ENCODE results near the gene DUSP3. TPM values are rescaled to one million over a fixed set of nuclear protein-coding genes. Genes with fewer than 3 reads are reported as not detected.
A peak's percentile ranks its signal among the peaks of the same experiment; 100 is the strongest.

Gene DUSP3
- total and polyA plus RNA-seq, 2 of the 13 experiments (the other 11 are each of a cell fraction or from before 2014, with no cell fraction given): 60.0 to 71.5 TPM

GRCh38 chr17:43755389-43755875, 23.3 kb downstream of the DUSP3 start (continued):
- TF ChIP-seq, protein P1, sequence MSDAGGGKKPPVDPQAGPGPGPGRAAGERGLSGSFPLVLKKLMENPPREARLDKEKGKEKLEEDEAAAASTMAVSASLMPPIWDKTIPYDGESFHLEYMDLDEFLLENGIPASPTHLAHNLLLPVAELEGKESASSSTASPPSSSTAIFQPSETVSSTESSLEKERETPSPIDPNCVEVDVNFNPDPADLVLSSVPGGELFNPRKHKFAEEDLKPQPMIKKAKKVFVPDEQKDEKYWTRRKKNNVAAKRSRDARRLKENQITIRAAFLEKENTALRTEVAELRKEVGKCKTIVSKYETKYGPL (CRISPR knock-in tag; IDR thresholded peaks at IDR 0.05): no peak
- TF ChIP-seq ZNF329 (CRISPR knock-in tag; IDR thresholded peaks at IDR 0.05; ENCODE audit: low read depth) (no peak; the same call in 1 of the 2 replicates), CREBL2 (CRISPR knock-in tag; IDR thresholded peaks at IDR 0.05; ENCODE audit: borderline replicate concordance) (no peak), MTF2 (CRISPR knock-in tag; IDR thresholded peaks at IDR 0.05; ENCODE audit: borderline replicate concordance) (no peak; the same call in 1 of the 2 replicates), NR3C1 (CRISPR knock-in tag; IDR thresholded peaks at IDR 0.05) (no peak), UBTF (CRISPR knock-in tag; IDR thresholded peaks at IDR 0.05) (peak; percentile 76; the same call in 1 of the 2 replicates), MXI1 (IDR thresholded peaks at IDR 0.05; ENCODE audit: borderline replicate concordance, low read depth, low read length) (no peak), NR2C2 (CRISPR knock-in tag; IDR thresholded peaks at IDR 0.05; ENCODE audit: borderline replicate concordance) (no peak), GABPB1 (CRISPR knock-in tag; IDR thresholded peaks at IDR 0.05) (peak; percentile 68; the same call in 1 of the 2 replicates), PRDM4 (CRISPR knock-in tag; IDR thresholded peaks at IDR 0.05; ENCODE audit: borderline replicate concordance) (no peak)
